Measurements from ENCODE around the gene RLBP1. TPM values are rescaled to one million over a fixed set of nuclear protein-coding genes. Genes with fewer than 3 reads are reported as not detected.

Gene RLBP1
- total RNA-seq, 4 donors from 2014 or later = 0.13 to 0.52 (median 0.50) TPM; not detected in 1

GRCh38 chr15:89187301-89187985 lies 33.9 kb downstream of the RLBP1 start:
- Histone ChIP-seq H3K4me1 (peaks cover 0 to 3% (median 0%) of the 10 kb centered on the region in 4 donors), H3K4me3 (no peak overlapping the region), H3K27ac (replicated peaks in 1 of 4) (no peak overlapping the region), H3K9me3 (no peaks in the 10 kb centered on the region), H3K27me3 (no peaks in the 10 kb centered on the region), H3K36me3 (peaks cover 60 to 95% (median 85%) of the 10 kb centered on the region in 4 donors)
- intact Hi-C loops (cut with DNase I) = no loop called here
- WGBS = 83% methylated on average over 9 of the region's 9 CpGs
- no peak for TF ChIP-seq POLR2A (IDR thresholded peaks at IDR 0.05; ENCODE audit: low read depth)
- TF ChIP-seq POLR2AphosphoS5 (IDR thresholded peaks at IDR 0.05) = no peak
- no peak for DNase-seq (ENCODE audit: extremely low spot score)

GRCh38 chr15:89186803-89187202 lies 34.6 kb downstream of the RLBP1 start:
- no peak for DNase-seq (ENCODE audit: extremely low spot score)
- Histone ChIP-seq H3K4me1 (peaks cover 0 to 3% (median 0%) of the 10 kb centered on the region in 4 donors), H3K27me3 (no peaks in the 10 kb centered on the region), H3K4me3 (no peak overlapping the region), H3K36me3 (peaks cover 54 to 94% (median 81%) of the 10 kb centered on the region in 4 donors), H3K9me3 (no peaks in the 10 kb centered on the region), H3K27ac (replicated peaks in 1 of 4) (no peak overlapping the region)
- 79% methylated on average over 6 of the region's 6 CpGs for WGBS
- TF ChIP-seq EP300 (IDR thresholded peaks at IDR 0.05) = no peak
- TF ChIP-seq CTCF (IDR thresholded peaks at IDR 0.05) = no peak
- no peak for TF ChIP-seq POLR2A (IDR thresholded peaks at IDR 0.05; ENCODE audit: low read depth)
- TF ChIP-seq POLR2AphosphoS5 (IDR thresholded peaks at IDR 0.05) = no peak
- intact Hi-C loops (cut with DNase I) = no loop called here

- Histone ChIP-seq H3K4me1 (peaks cover 0 to 6% (median 2%) of the 10 kb centered on the region in 4 donors), H3K9me3 (no peaks in the 10 kb centered on the region), H3K27ac (replicated peaks in 1 of 4) (no peak overlapping the region), H3K36me3 (peaks cover 39 to 89% (median 71%) of the 10 kb centered on the region in 4 donors), H3K27me3 (no peaks in the 10 kb centered on the region), H3K4me3 (no peak overlapping the region)
- WGBS = 95% methylated on average over 8 of the region's 12 CpGs
- no peak for TF ChIP-seq POLR2A (IDR thresholded peaks at IDR 0.05; ENCODE audit: low read depth)
- no peak for TF ChIP-seq POLR2AphosphoS5 (IDR thresholded peaks at IDR 0.05)
- no peak for TF ChIP-seq CTCF (IDR thresholded peaks at IDR 0.05)
- no peak for TF ChIP-seq EP300 (IDR thresholded peaks at IDR 0.05)
- no peak for DNase-seq (ENCODE audit: extremely low spot score)
- intact Hi-C loops (cut with DNase I) = no loop called here
Measured at GRCh38 chr15:89184886-89185526, 36.4 kb downstream of the RLBP1 start.

- TF ChIP-seq CTCF (IDR thresholded peaks at IDR 0.05) (no peak), EP300 (IDR thresholded peaks at IDR 0.05) (no peak), POLR2AphosphoS5 (IDR thresholded peaks at IDR 0.05) (no peak), POLR2A (IDR thresholded peaks at IDR 0.05; ENCODE audit: low read depth) (no peak)
- no peak overlapping the region for H3K27ac ChIP-seq (replicated peaks in 1 of 4)
- intact Hi-C loops (cut with DNase I) = no loop called here
Measured at GRCh38 chr15:89184357-89184756, 37.0 kb downstream of the RLBP1 start.

More at GRCh38 chr15:89184357-89184756, 37.0 kb downstream of the RLBP1 start:
- no peak for DNase-seq (ENCODE audit: extremely low spot score)
- H3K4me1 ChIP-seq = peaks cover 0 to 10% (median 2%) of the 10 kb centered on the region in 4 donors
- H3K36me3 ChIP-seq = peaks cover 33 to 89% (median 69%) of the 10 kb centered on the region in 4 donors
- no peak overlapping the region for H3K4me3 ChIP-seq
- H3K9me3 ChIP-seq = no peaks in the 10 kb centered on the region
- no peaks in the 10 kb centered on the region for H3K27me3 ChIP-seq
- 53% methylated on average over 5 of the region's 6 CpGs for WGBS

Data from esophagus muscularis mucosa (tissue), 4 donors.